ENCODE results near the gene FAM76A.

GRCh38 chr1:27713139-27713725 is 12.5 kb upstream of the FAM76A start:
- TF ChIP-seq CTCF (IDR thresholded peaks at IDR 0.05) (no peak), POLR2A (IDR thresholded peaks at IDR 0.05) (no peak)

All from ovary (tissue), 3 donors.